ENCODE data around the gene ACP4.
"Not testable (repeated sequence)": the region's sequence is repeated elsewhere in the genome, so short reads cannot be mapped to it uniquely, and the experiment has no call there.

Gene ACP4

GRCh38 chr19:50790396-50790795, at the start of gene ACP4:
ACP4 (plus strand) TSS chr19:50790415; CDS start chr19:50790415, 0 bp downstream.
- DNase-seq, result no peak

- DNase-seq, result no peak
Observed at GRCh38 chr19:50741179-50741933, 48.9 kb upstream of the ACP4 start.

- no peak for DNase-seq
Observed at GRCh38 chr19:50743537-50743936, 46.7 kb upstream of the ACP4 start.

GRCh38 chr19:50745221-50745620, 45.0 kb upstream of the ACP4 start:
- no peak for DNase-seq

GRCh38 chr19:50747141-50747540, 43.1 kb upstream of the ACP4 start:
- not testable (repeated sequence) for DNase-seq

GRCh38 chr19:50749490-50749889, 40.7 kb upstream of the ACP4 start:
- no peak for DNase-seq

GRCh38 chr19:50750010-50750409, 40.2 kb upstream of the ACP4 start:
- no peak for DNase-seq

- no peak for DNase-seq
Observed at GRCh38 chr19:50753879-50754278, 36.3 kb upstream of the ACP4 start.

GRCh38 chr19:50756244-50756643, 34.0 kb upstream of the ACP4 start:
- DNase-seq, result not testable (repeated sequence)

GRCh38 chr19:50757624-50758023, 32.6 kb upstream of the ACP4 start:
- not testable (repeated sequence) for DNase-seq

- DNase-seq, result not testable (repeated sequence)
Observed at GRCh38 chr19:50759076-50759475, 31.1 kb upstream of the ACP4 start.

GRCh38 chr19:50759886-50760285, 30.3 kb upstream of the ACP4 start:
- DNase-seq, result no peak

GRCh38 chr19:50761501-50761900, 28.7 kb upstream of the ACP4 start:
- DNase-seq, result not testable (repeated sequence)

- DNase-seq, result not testable (repeated sequence)
Observed at GRCh38 chr19:50763521-50763920, 26.7 kb upstream of the ACP4 start.

- DNase-seq, result no peak
Observed at GRCh38 chr19:50764409-50764808, 25.8 kb upstream of the ACP4 start.

GRCh38 chr19:50766746-50767145, 23.5 kb upstream of the ACP4 start:
- DNase-seq, result not testable (repeated sequence)

- DNase-seq, result not testable (repeated sequence)
Observed at GRCh38 chr19:50767263-50767662, 23.0 kb upstream of the ACP4 start.

GRCh38 chr19:50768277-50768676, 21.9 kb upstream of the ACP4 start:
- no peak for DNase-seq

- not testable (repeated sequence) for DNase-seq
Observed at GRCh38 chr19:50770164-50770563, 20.1 kb upstream of the ACP4 start, which contains the start of gene GPR32. GPR32 (plus strand) TSS chr19:50770464; CDS start chr19:50770601, 137 bp downstream.

- DNase-seq, result no peak
Observed at GRCh38 chr19:50770888-50771287, 19.3 kb upstream of the ACP4 start.

GRCh38 chr19:50772476-50772875, 17.7 kb upstream of the ACP4 start:
- DNase-seq, result no peak

- DNase-seq, result not testable (repeated sequence)
Observed at GRCh38 chr19:50772912-50773311, 17.3 kb upstream of the ACP4 start.

- not testable (repeated sequence) for DNase-seq
Observed at GRCh38 chr19:50773454-50773853, 16.8 kb upstream of the ACP4 start.

- no peak for DNase-seq
Observed at GRCh38 chr19:50776131-50776530, 14.1 kb upstream of the ACP4 start.

- no peak for DNase-seq
Observed at GRCh38 chr19:50777261-50777660, 13.0 kb upstream of the ACP4 start.

All from NCI-H1105 (cell line).